ENCODE results near the gene KIAA1217. TPM values are rescaled to one million over a fixed set of nuclear protein-coding genes. Genes with fewer than 3 reads are reported as not detected.

Gene KIAA1217
- total RNA-seq, 1 experiment from 2014 or later, result 7.8 TPM

DNA sequence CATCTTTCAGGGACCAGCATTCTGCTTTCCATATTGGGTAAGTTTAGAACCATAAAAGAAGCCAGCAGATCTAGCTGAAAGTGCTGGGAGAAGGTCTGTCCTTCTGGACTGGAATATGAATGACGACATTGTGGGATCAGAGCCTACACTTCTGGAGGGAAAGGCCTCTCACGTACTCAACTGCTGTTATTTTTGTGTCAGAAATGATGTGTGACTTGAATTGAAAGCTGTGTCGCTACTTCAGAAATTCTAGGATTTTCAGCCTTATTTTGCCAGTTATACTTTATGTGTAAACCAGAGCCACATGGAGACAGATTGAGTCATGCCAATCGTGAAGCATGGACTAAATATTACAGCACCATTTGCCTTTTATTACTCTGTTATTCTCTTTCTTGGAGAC is 231.0 kb downstream of the KIAA1217 start:
- H3K36me3 ChIP-seq (ENCODE audit: control insufficient read depth in 1 of 2, insufficient read depth in 2 of 2, low read length in 2 of 2), result no peaks in the 10 kb centered on the region
- H3K4me3 ChIP-seq (replicated peaks in 1 of 2; ENCODE audit: low read depth in 1 of 2, low read length in 2 of 2), result no peak overlapping the region
- H3K27me3 ChIP-seq (ENCODE audit: insufficient read depth, low read length), result peaks cover 4% of the 10 kb centered on the region; the same call in 1 of the 2 replicates
- H3K9me2 ChIP-seq (ENCODE audit: insufficient read depth), result no peaks in the 10 kb centered on the region
- ChIA-PET CTCF (no interaction called here), RAD21 (ENCODE audit: low non-redundant PET in 1 of 2, low total read pairs in 2 of 2, uncharacterized antibody in 2 of 2, unreplicated experiment in 2 of 2) (no interaction called here), POLR2A (no interaction called here)
- peaks cover 0 to 4% of the 10 kb centered on the region in 2 experiments; a peak in 1 of 4 replicates for H3K4me1 ChIP-seq (ENCODE audit: control insufficient read depth in 1 of 2, insufficient read depth in 2 of 2, low read length in 2 of 2)
- H3K4me2 ChIP-seq (ENCODE audit: low read length), result no peak overlapping the region
- DNase-seq (ENCODE audit: low read depth, low spot score) (no peak), ATAC-seq (no peak)
- TF ChIP-seq SRF (IDR thresholded peaks at IDR 0.05; ENCODE audit: low read depth) (no peak), CEBPB (IDR thresholded peaks at IDR 0.05; ENCODE audit: low read depth) (no peak), POLR2A (IDR thresholded peaks at IDR 0.05; ENCODE audit: borderline replicate concordance, extremely low read depth, insufficient read depth, insufficient read length) (no peak), POLR2AphosphoS5 (IDR thresholded peaks at IDR 0.05; ENCODE audit: low read depth, low read length) (no peak), SIN3A (IDR thresholded peaks at IDR 0.05; ENCODE audit: low read depth) (no peak), EGR1 (IDR thresholded peaks at IDR 0.05; ENCODE audit: low read depth) (no peak), TCF7L2 (IDR thresholded peaks at IDR 0.05; ENCODE audit: borderline replicate concordance, extremely low read depth, insufficient read depth, insufficient read length) (no peak), FOSL1 (IDR thresholded peaks at IDR 0.05; ENCODE audit: low read depth) (no peak), RAD21 (IDR thresholded peaks at IDR 0.05; ENCODE audit: low read depth) (no peak), YY1 (IDR thresholded peaks at IDR 0.05; ENCODE audit: extremely low read depth, insufficient replicate concordance, low read depth, low read length) (no peak), ZNF274 (IDR thresholded peaks at IDR 0.05; ENCODE audit: low read depth, low read length) (no peak), ELF1 (IDR thresholded peaks at IDR 0.05; ENCODE audit: borderline replicate concordance, low read depth) (no peak), EZH2phosphoT487 (IDR thresholded peaks at IDR 0.05; ENCODE audit: borderline replicate concordance) (no peak), ZFX (IDR thresholded peaks at IDR 0.05) (no peak)
- TF ChIP-seq, protein P1, sequence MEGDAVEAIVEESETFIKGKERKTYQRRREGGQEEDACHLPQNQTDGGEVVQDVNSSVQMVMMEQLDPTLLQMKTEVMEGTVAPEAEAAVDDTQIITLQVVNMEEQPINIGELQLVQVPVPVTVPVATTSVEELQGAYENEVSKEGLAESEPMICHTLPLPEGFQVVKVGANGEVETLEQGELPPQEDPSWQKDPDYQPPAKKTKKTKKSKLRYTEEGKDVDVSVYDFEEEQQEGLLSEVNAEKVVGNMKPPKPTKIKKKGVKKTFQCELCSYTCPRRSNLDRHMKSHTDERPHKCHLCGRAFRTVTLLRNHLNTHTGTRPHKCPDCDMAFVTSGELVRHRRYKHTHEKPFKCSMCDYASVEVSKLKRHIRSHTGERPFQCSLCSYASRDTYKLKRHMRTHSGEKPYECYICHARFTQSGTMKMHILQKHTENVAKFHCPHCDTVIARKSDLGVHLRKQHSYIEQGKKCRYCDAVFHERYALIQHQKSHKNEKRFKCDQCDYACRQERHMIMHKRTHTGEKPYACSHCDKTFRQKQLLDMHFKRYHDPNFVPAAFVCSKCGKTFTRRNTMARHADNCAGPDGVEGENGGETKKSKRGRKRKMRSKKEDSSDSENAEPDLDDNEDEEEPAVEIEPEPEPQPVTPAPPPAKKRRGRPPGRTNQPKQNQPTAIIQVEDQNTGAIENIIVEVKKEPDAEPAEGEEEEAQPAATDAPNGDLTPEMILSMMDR (IDR thresholded peaks at IDR 0.05 in 2 of 3, conservative IDR thresholded peaks at IDR 0.05 in 1 of 3; ENCODE audit: borderline replicate concordance in 1 of 3, insufficient read depth in 1 of 3, low read depth in 2 of 3, low read length in 2 of 3), result no peak
- TF ChIP-seq, protein P2, sequence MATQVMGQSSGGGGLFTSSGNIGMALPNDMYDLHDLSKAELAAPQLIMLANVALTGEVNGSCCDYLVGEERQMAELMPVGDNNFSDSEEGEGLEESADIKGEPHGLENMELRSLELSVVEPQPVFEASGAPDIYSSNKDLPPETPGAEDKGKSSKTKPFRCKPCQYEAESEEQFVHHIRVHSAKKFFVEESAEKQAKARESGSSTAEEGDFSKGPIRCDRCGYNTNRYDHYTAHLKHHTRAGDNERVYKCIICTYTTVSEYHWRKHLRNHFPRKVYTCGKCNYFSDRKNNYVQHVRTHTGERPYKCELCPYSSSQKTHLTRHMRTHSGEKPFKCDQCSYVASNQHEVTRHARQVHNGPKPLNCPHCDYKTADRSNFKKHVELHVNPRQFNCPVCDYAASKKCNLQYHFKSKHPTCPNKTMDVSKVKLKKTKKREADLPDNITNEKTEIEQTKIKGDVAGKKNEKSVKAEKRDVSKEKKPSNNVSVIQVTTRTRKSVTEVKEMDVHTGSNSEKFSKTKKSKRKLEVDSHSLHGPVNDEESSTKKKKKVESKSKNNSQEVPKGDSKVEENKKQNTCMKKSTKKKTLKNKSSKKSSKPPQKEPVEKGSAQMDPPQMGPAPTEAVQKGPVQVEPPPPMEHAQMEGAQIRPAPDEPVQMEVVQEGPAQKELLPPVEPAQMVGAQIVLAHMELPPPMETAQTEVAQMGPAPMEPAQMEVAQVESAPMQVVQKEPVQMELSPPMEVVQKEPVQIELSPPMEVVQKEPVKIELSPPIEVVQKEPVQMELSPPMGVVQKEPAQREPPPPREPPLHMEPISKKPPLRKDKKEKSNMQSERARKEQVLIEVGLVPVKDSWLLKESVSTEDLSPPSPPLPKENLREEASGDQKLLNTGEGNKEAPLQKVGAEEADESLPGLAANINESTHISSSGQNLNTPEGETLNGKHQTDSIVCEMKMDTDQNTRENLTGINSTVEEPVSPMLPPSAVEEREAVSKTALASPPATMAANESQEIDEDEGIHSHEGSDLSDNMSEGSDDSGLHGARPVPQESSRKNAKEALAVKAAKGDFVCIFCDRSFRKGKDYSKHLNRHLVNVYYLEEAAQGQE (IDR thresholded peaks at IDR 0.05; ENCODE audit: low read depth), result no peak
- TF ChIP-seq, protein P3, sequence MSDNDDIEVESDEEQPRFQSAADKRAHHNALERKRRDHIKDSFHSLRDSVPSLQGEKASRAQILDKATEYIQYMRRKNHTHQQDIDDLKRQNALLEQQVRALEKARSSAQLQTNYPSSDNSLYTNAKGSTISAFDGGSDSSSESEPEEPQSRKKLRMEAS (IDR thresholded peaks at IDR 0.05), result no peak
- H3K9me3 ChIP-seq (ENCODE audit: control insufficient read depth in 1 of 2, insufficient read depth in 1 of 2, low read depth in 1 of 2, low read length in 2 of 2), result no peaks in the 10 kb centered on the region
- H3K27ac ChIP-seq (ENCODE audit: low read depth, low read length), result no peak overlapping the region
- no peak overlapping the region for H3K9ac ChIP-seq (ENCODE audit: low read length)
- no TSS peak for BruUV-seq (replicated peaks)
- H4K20me1 ChIP-seq (ENCODE audit: insufficient read depth), result no peaks in the 10 kb centered on the region
- H2AFZ ChIP-seq (ENCODE audit: low read depth, low read length, poor library complexity, severe bottlenecking), result no peak overlapping the region
- intact Hi-C loops (cut with micrococcal nuclease), result no loop called here
- H3K79me2 ChIP-seq (ENCODE audit: insufficient read depth, low read length), result no peaks in the 10 kb centered on the region
